Measurements from ENCODE around the gene GCNT3. TPM values are rescaled to one million over a fixed set of nuclear protein-coding genes. Genes with fewer than 3 reads are reported as not detected.

Gene GCNT3
- total RNA-seq, 1 donor from 2014 or later = 13.2 TPM

- peak; percentile 78 for DNase-seq (ENCODE audit: low read depth)
- TF ChIP-seq, protein P1, sequence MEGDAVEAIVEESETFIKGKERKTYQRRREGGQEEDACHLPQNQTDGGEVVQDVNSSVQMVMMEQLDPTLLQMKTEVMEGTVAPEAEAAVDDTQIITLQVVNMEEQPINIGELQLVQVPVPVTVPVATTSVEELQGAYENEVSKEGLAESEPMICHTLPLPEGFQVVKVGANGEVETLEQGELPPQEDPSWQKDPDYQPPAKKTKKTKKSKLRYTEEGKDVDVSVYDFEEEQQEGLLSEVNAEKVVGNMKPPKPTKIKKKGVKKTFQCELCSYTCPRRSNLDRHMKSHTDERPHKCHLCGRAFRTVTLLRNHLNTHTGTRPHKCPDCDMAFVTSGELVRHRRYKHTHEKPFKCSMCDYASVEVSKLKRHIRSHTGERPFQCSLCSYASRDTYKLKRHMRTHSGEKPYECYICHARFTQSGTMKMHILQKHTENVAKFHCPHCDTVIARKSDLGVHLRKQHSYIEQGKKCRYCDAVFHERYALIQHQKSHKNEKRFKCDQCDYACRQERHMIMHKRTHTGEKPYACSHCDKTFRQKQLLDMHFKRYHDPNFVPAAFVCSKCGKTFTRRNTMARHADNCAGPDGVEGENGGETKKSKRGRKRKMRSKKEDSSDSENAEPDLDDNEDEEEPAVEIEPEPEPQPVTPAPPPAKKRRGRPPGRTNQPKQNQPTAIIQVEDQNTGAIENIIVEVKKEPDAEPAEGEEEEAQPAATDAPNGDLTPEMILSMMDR (conservative IDR thresholded peaks at IDR 0.05; ENCODE audit: low read depth, low read length) = no peak
- no peak overlapping the region for H3K4me3 ChIP-seq (ENCODE audit: low read depth, low read length)
Observed at GRCh38 chr15:59595434-59595915, 16.1 kb upstream of the GCNT3 start.

DNA sequence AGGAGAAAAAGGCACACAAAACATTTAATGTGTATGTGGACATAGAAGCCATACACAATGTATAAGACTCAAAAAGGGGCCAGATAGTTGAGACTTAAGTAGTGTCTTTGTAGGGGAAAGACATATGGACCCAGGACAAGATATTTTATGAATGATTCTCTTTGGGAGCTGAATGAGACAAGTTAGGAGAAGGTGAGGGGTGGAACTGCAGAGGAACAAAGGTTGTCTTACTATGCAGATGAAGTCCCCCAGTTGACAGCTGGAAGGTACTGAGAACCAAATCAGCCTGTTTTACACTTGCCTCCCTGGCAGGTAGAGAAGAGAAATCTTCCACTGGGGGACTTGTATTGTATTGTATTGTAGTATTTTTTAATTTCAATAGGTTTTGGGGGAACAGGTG is 14.9 kb upstream of the GCNT3 start:
- TF ChIP-seq, protein P1 (conservative IDR thresholded peaks at IDR 0.05; ENCODE audit: low read depth, low read length) = no peak
- H3K4me3 ChIP-seq (ENCODE audit: low read depth, low read length) = no peak overlapping the region
- no peak for DNase-seq (ENCODE audit: low read depth)

GRCh38 chr15:59598461-59598860 is 13.1 kb upstream of the GCNT3 start:
- TF ChIP-seq, protein P1 (conservative IDR thresholded peaks at IDR 0.05; ENCODE audit: low read depth, low read length) = no peak
- no peak for DNase-seq (ENCODE audit: low read depth)

GRCh38 chr15:59605994-59606393 is 5.6 kb upstream of the GCNT3 start:
- no peak for DNase-seq (ENCODE audit: low read depth)
- TF ChIP-seq, protein P1 (conservative IDR thresholded peaks at IDR 0.05; ENCODE audit: low read depth, low read length) = no peak

More at GRCh38 chr15:59598461-59598860, 13.1 kb upstream of the GCNT3 start:
- H3K4me3 ChIP-seq (ENCODE audit: low read depth, low read length) = no peak overlapping the region

GRCh38 chr15:59609730-59610712 is 1.6 kb upstream of the GCNT3 start:
- DNase-seq (ENCODE audit: low read depth) = no peak
- H3K4me3 ChIP-seq (ENCODE audit: low read depth, low read length) = no peak overlapping the region
- TF ChIP-seq, protein P1 (conservative IDR thresholded peaks at IDR 0.05; ENCODE audit: low read depth, low read length) = no peak

More at GRCh38 chr15:59605994-59606393, 5.6 kb upstream of the GCNT3 start:
- H3K4me3 ChIP-seq (ENCODE audit: low read depth, low read length) = no peak overlapping the region

GRCh38 chr15:59614153-59614552 is 2.6 kb downstream of the GCNT3 start:
- TF ChIP-seq, protein P1 (conservative IDR thresholded peaks at IDR 0.05; ENCODE audit: low read depth, low read length) = no peak
- no peak overlapping the region for H3K4me3 ChIP-seq (ENCODE audit: low read depth, low read length)
- no peak for DNase-seq (ENCODE audit: low read depth)
